Measurements from ENCODE around the gene THRA. TPM values are rescaled to one million over a fixed set of nuclear protein-coding genes. Genes with fewer than 3 reads are reported as not detected.

Gene THRA
- total RNA-seq, 1 donor from 2014 or later, result 46.0 TPM

Other genes starting within 250 kb of the THRA start
- gene IKZF3, start 198.7 kb upstream of the THRA start, total RNA-seq (ENCODE audit: insufficient read depth, low replicate concordance), result 3.4 TPM
- 5.3 TPM for gene ZPBP2, start 194.8 kb upstream of the THRA start, total RNA-seq (ENCODE audit: insufficient read depth, low replicate concordance)
- 8.4 TPM for gene GSDMB, start 144.3 kb upstream of the THRA start, total RNA-seq (ENCODE audit: insufficient read depth, low replicate concordance)
- gene ORMDL3, start 135.4 kb upstream of the THRA start, total RNA-seq (ENCODE audit: insufficient read depth, low replicate concordance), result 48.4 TPM
- not detected for gene LRRC3C, start 135.2 kb upstream of the THRA start, total RNA-seq (ENCODE audit: insufficient read depth, low replicate concordance)
- 1.7 TPM for gene GSDMA, start 100.0 kb upstream of the THRA start, total RNA-seq (ENCODE audit: insufficient read depth, low replicate concordance)
- gene PSMD3, start 82.2 kb upstream of the THRA start, total RNA-seq (ENCODE audit: insufficient read depth, low replicate concordance), result 38.3 TPM
- 39.5 TPM for gene CSF3, start 47.5 kb upstream of the THRA start, total RNA-seq (ENCODE audit: insufficient read depth, low replicate concordance)
- 29.1 TPM for gene MED24, start 8.6 kb upstream of the THRA start, total RNA-seq (ENCODE audit: insufficient read depth, low replicate concordance)
- gene NR1D1, start 37.6 kb downstream of the THRA start, total RNA-seq (ENCODE audit: insufficient read depth, low replicate concordance), result 0.48 TPM
- 59.7 TPM for gene MSL1, start 59.0 kb downstream of the THRA start, total RNA-seq (ENCODE audit: insufficient read depth, low replicate concordance)
- 39.0 TPM for gene CASC3, start 77.6 kb downstream of the THRA start, total RNA-seq (ENCODE audit: insufficient read depth, low replicate concordance)
- 4.8 TPM for gene RAPGEFL1, start 114.5 kb downstream of the THRA start, total RNA-seq (ENCODE audit: insufficient read depth, low replicate concordance)
- gene WIPF2, start 156.3 kb downstream of the THRA start, total RNA-seq (ENCODE audit: insufficient read depth, low replicate concordance), result 7.0 TPM
- gene CDC6, start 224.9 kb downstream of the THRA start, total RNA-seq (ENCODE audit: insufficient read depth, low replicate concordance), result 5.8 TPM
- gene RARA, start 246.2 kb downstream of the THRA start, total RNA-seq (ENCODE audit: insufficient read depth, low replicate concordance), result 8.7 TPM